PC-3 (cell line): ENCODE data around the gene LEF1. TPM values are rescaled to one million over a fixed set of nuclear protein-coding genes. Genes with fewer than 3 reads are reported as not detected.

Experiments used
- ATAC-seq: fragments of 200-7000 bp; cut with Tn5 transposase; 2 replicates; pipeline ENCODE4 v1.9.1; 2020; ENCODE audit warnings: mild to moderate bottlenecking, moderate library complexity
- BruUV-seq: library from RNA; stranded (reverse); fragments of 400-500 nt; replicated peaks from 2 replicates; lab custom pipeline; 2021; lab: Mats Ljungman, UMichigan
- CTCF ChIA-PET: fragments of 300-600 bp; sonication (Branson Sonifier 250); formaldehyde crosslinking; loops from one replicate; lab custom pipeline; 2022; ENCODE audit warnings: antibody characterized with exemption; lab: Charles Lee
- POLR2A ChIA-PET: fragments of 300-600 bp; sonication (Branson Sonifier 250); formaldehyde crosslinking; loops from one replicate; lab custom pipeline; 2022; ENCODE audit warnings: antibody characterized with exemption; ENCODE audit not compliant: unreplicated experiment; lab: Charles Lee
- DNase-seq: peaks from one replicate; pipeline ENCODE4 v3.0.0-alpha.2; 2015
- H2AFZ ChIP-seq: fragments of 300-600 bp; sonication (generic); 2 replicates; pipeline ENCODE4 v1.6.0; 2016; ENCODE audit warnings: antibody characterized with exemption, low read length
- H3F3A ChIP-seq: fragments of 300-600 bp; sonication (generic); one replicate; pipeline ENCODE4 v1.6.0; 2017; ENCODE audit warnings: antibody characterized with exemption, low read length, control low read depth, mild to moderate bottlenecking; ENCODE audit not compliant: unreplicated experiment
- H3K27ac ChIP-seq: fragments of 300-600 bp; sonication (generic); 2 replicates; pipeline ENCODE4 v1.5.1; 2016; ENCODE audit warnings: mild to moderate bottlenecking, low read length
- H3K27me3 ChIP-seq: fragments of 300-600 bp; sonication (generic); 2 replicates; pipeline ENCODE4 v1.6.1; 2016; ENCODE audit warnings: low read length, mixed read lengths
- H3K36me3 ChIP-seq: fragments of 300-600 bp; sonication (generic); 2 replicates; pipeline ENCODE4 v1.6.1; 2016; ENCODE audit warnings: low read depth, mixed run types, low read length, mixed read lengths
- H3K4me1 ChIP-seq: fragments of 300-600 bp; sonication (generic); 2 replicates; pipeline ENCODE4 v1.5.1; 2016; ENCODE audit warnings: low read length; ENCODE audit not compliant: insufficient read depth
- H3K4me2 ChIP-seq: fragments of 300-600 bp; sonication (generic); 2 replicates; pipeline ENCODE4 v1.6.0; 2016; ENCODE audit warnings: low read length
- H3K4me3 ChIP-seq: fragments of 300-600 bp; sonication (generic); 2 replicates; pipeline ENCODE4 v1.5.1; 2016; ENCODE audit warnings: mild to moderate bottlenecking, low read length, mixed read lengths
- H3K79me2 ChIP-seq: fragments of 300-600 bp; sonication (generic); 2 replicates; pipeline ENCODE4 v1.6.1; 2017; ENCODE audit warnings: low read length, mixed read lengths
- H3K9ac ChIP-seq: fragments of 300-600 bp; sonication (generic); 2 replicates; pipeline ENCODE4 v1.6.0; 2016; ENCODE audit warnings: mild to moderate bottlenecking, low read length
- H3K9me2 ChIP-seq: fragments of 300-600 bp; sonication (generic); replicated peaks from 2 replicates; pipeline ENCODE4 v1.6.1; 2016; ENCODE audit warnings: mixed run types, low read length, mixed read lengths
- H3K9me3 ChIP-seq: fragments of 300-600 bp; sonication (generic); 2 replicates; pipeline ENCODE4 v1.6.1; 2016; ENCODE audit warnings: low read length, mixed read lengths
- H4K20me1 ChIP-seq: fragments of 300-600 bp; sonication (generic); 2 replicates; pipeline ENCODE4 v1.6.1; 2016; ENCODE audit warnings: low read length, mixed read lengths
- CTCF ChIP-seq: fragments of 300-600 bp; sonication (generic); conservative IDR thresholded peaks from 2 replicates; pipeline ENCODE4 v1.5.1; 2017; ENCODE audit warnings: antibody characterized with exemption, low read depth, mild to moderate bottlenecking, low read length
- EZH2 ChIP-seq: fragments of 300-600 bp; sonication (generic); IDR thresholded peaks from one replicate; pipeline ENCODE4 v1.6.1; 2017; ENCODE audit warnings: antibody characterized with exemption, mild to moderate bottlenecking, low read length; ENCODE audit not compliant: unreplicated experiment
- EZH2phosphoT487 ChIP-seq: fragments of 300-600 bp; sonication (generic); IDR thresholded peaks from 2 replicates; pipeline ENCODE4 v1.6.1; 2018; ENCODE audit warnings: mild to moderate bottlenecking, antibody characterized with exemption, low read length, borderline replicate concordance
- intact Hi-C: fragments of 100-400 bp; cut with micrococcal nuclease; formaldehyde crosslinking; loops from 2 replicates; pipeline ENCODE4 v1.9.0; 2023
- total RNA-seq: library from RNA; depleted of rRNA; stranded (reverse); fragments of >200 nt; gene quantifications from 2 replicates; pipeline ENCODE4 v1.2.3, GENCODE V29; 2014

Gene LEF1
- total RNA-seq, 1 experiment from 2014 or later = 2.4 TPM

- DNase-seq (no peak), ATAC-seq (no peak)
- TF ChIP-seq CTCF = no peak
- TF ChIP-seq EZH2 = no peak
- no peak for TF ChIP-seq EZH2phosphoT487
- ChIA-PET POLR2A (no interaction called here), CTCF (no interaction called here)
- no TSS peak for BruUV-seq
- no peaks in the 10 kb centered on the region for H4K20me1 ChIP-seq
- no peak overlapping the region for H3K4me2 ChIP-seq
- no peaks in the 10 kb centered on the region for H3K36me3 ChIP-seq
- H3K9me3 ChIP-seq = no peaks in the 10 kb centered on the region
- H3K27me3 ChIP-seq = no peaks in the 10 kb centered on the region
- intact Hi-C loops = loop anchor here (5.0 kb wide), 1 partner anchor 52 kb away; the partner anchor contains the start of gene LEF1
- H3K4me1 ChIP-seq = peaks cover 23% of the 10 kb centered on the region
- H2AFZ ChIP-seq = no peak overlapping the region
- H3F3A ChIP-seq = no peaks in the 10 kb centered on the region
- no peaks in the 10 kb centered on the region for H3K79me2 ChIP-seq
- H3K27ac ChIP-seq = no peak overlapping the region
- no peak overlapping the region for H3K4me3 ChIP-seq
- H3K9me2 ChIP-seq = no peaks in the 10 kb centered on the region
- no peak overlapping the region for H3K9ac ChIP-seq
Observed at GRCh38 chr4:108115168-108115526, 53.6 kb downstream of the LEF1 start.

- Histone ChIP-seq H3K27me3 (no peaks in the 10 kb centered on the region), H2AFZ (no peak overlapping the region), H3K4me1 (peaks cover 22% of the 10 kb centered on the region), H3K4me2 (no peak overlapping the region), H3K27ac (no peak overlapping the region), H3K36me3 (no peaks in the 10 kb centered on the region), H3F3A (no peaks in the 10 kb centered on the region), H3K9ac (no peak overlapping the region), H3K9me3 (no peaks in the 10 kb centered on the region), H3K9me2 (no peaks in the 10 kb centered on the region), H3K4me3 (no peak overlapping the region), H3K79me2 (no peaks in the 10 kb centered on the region), H4K20me1 (no peaks in the 10 kb centered on the region)
- TF ChIP-seq EZH2 = no peak
- TF ChIP-seq EZH2phosphoT487 = no peak
- no peak for TF ChIP-seq CTCF
- POLR2A ChIA-PET = no interaction called here
- CTCF ChIA-PET = no interaction called here
- no TSS peak for BruUV-seq
- DNase-seq (no peak), ATAC-seq (no peak)
- intact Hi-C loops = no loop called here
Observed at GRCh38 chr4:108114503-108114902, 54.2 kb downstream of the LEF1 start.

GRCh38 chr4:108113229-108113628 is 55.5 kb downstream of the LEF1 start:
- Histone ChIP-seq H3K9ac (no peak overlapping the region), H3F3A (no peaks in the 10 kb centered on the region), H2AFZ (no peak overlapping the region), H3K27ac (no peak overlapping the region), H3K4me1 (peaks cover 10% of the 10 kb centered on the region), H3K36me3 (no peaks in the 10 kb centered on the region), H3K4me2 (no peak overlapping the region), H3K9me2 (no peaks in the 10 kb centered on the region), H3K4me3 (no peak overlapping the region), H4K20me1 (no peaks in the 10 kb centered on the region), H3K27me3 (no peaks in the 10 kb centered on the region), H3K9me3 (no peaks in the 10 kb centered on the region), H3K79me2 (no peaks in the 10 kb centered on the region)
- POLR2A ChIA-PET = no interaction called here
- TF ChIP-seq EZH2 (no peak), CTCF (no peak), EZH2phosphoT487 (no peak)
- intact Hi-C loops = no loop called here
- no TSS peak for BruUV-seq
- no peak for DNase-seq
- no peak for ATAC-seq
- CTCF ChIA-PET = no interaction called here
